MM.1S (cell line): ENCODE measurements around the gene ZRANB1.

ENCODE experiments used
- DNase-seq: peaks from one replicate; pipeline ENCODE4 v3.0.0-alpha.2; 2015
- H2AFZ ChIP-seq: fragments of 300-600 bp; sonication (generic); 2 replicates; pipeline ENCODE4 v1.6.0; 2016; ENCODE audit warnings: antibody characterized with exemption, low read length
- H3F3A ChIP-seq: fragments of 300-600 bp; sonication (generic); 2 replicates; pipeline ENCODE4 v1.6.1; 2016; ENCODE audit warnings: mild to moderate bottlenecking, antibody characterized with exemption, low read length, moderate library complexity, mixed read lengths; ENCODE audit not compliant: insufficient read depth
- H3K27ac ChIP-seq: fragments of 300-600 bp; sonication (generic); 2 replicates; pipeline ENCODE4 v1.5.1; 2016; ENCODE audit warnings: mild to moderate bottlenecking, low read length
- H3K27me3 ChIP-seq: fragments of 300-600 bp; sonication (generic); replicated peaks from 2 replicates; pipeline ENCODE4 v1.6.0; 2016; ENCODE audit warnings: low read length; ENCODE audit not compliant: insufficient read depth
- H3K36me3 ChIP-seq: fragments of 300-600 bp; sonication (generic); replicated peaks from 2 replicates; pipeline ENCODE4 v1.6.1; 2016; ENCODE audit warnings: mild to moderate bottlenecking, low read length, mixed read lengths; ENCODE audit not compliant: insufficient read depth
- H3K4me1 ChIP-seq: fragments of 300-600 bp; sonication (generic); 2 replicates; pipeline ENCODE4 v1.6.1; 2016; ENCODE audit warnings: low read length, mixed read lengths
- H3K4me2 ChIP-seq: fragments of 300-600 bp; sonication (generic); 2 replicates; pipeline ENCODE4 v1.6.0; 2016; ENCODE audit warnings: low read depth, low read length
- H3K4me3 ChIP-seq: fragments of 300-600 bp; sonication (generic); 2 replicates; pipeline ENCODE4 v1.5.1; 2016; ENCODE audit warnings: low read length, mixed read lengths
- H3K79me2 ChIP-seq: fragments of 300-600 bp; sonication (generic); 2 replicates; pipeline ENCODE4 v1.6.1; 2016; ENCODE audit warnings: mixed run types, low read length, mixed read lengths
- H3K9ac ChIP-seq: fragments of 300-600 bp; sonication (generic); 2 replicates; pipeline ENCODE4 v1.6.1; 2016; ENCODE audit warnings: low read length, mixed read lengths
- H3K9me2 ChIP-seq: fragments of 300-600 bp; sonication (generic); replicated peaks from 2 replicates; pipeline ENCODE4 v1.6.1; 2016; ENCODE audit warnings: mild to moderate bottlenecking, low read length, mixed read lengths; ENCODE audit not compliant: insufficient read depth
- H3K9me3 ChIP-seq: fragments of 300-600 bp; sonication (generic); replicated peaks from 2 replicates; pipeline ENCODE4 v1.6.1; 2016; ENCODE audit warnings: mild to moderate bottlenecking, low read length, mixed read lengths; ENCODE audit not compliant: insufficient read depth
- H4K20me1 ChIP-seq: fragments of 300-600 bp; sonication (generic); 2 replicates; pipeline ENCODE4 v1.6.1; 2016; ENCODE audit warnings: mild to moderate bottlenecking, low read length, moderate library complexity, mixed read lengths; ENCODE audit not compliant: insufficient read depth
- EZH2 ChIP-seq: fragments of 300-600 bp; sonication (generic); optimal IDR thresholded peaks from 2 replicates; pipeline ENCODE3; 2017; ENCODE audit warnings: low read depth, mild to moderate bottlenecking, antibody characterized with exemption, low read length, mixed read lengths
- EZH2phosphoT487 ChIP-seq: fragments of 300-600 bp; sonication (generic); IDR thresholded peaks from 2 replicates; pipeline ENCODE4 v1.6.1; 2018; ENCODE audit warnings: antibody characterized with exemption, low read length
- TF ChIP-seq, protein P1 (sequence below): fragments of 300-600 bp; sonication (generic); IDR thresholded peaks from 2 replicates; pipeline ENCODE4 v1.5.1; 2016; ENCODE audit warnings: antibody characterized with exemption, low read length, mixed read lengths

Gene ZRANB1

DNA sequence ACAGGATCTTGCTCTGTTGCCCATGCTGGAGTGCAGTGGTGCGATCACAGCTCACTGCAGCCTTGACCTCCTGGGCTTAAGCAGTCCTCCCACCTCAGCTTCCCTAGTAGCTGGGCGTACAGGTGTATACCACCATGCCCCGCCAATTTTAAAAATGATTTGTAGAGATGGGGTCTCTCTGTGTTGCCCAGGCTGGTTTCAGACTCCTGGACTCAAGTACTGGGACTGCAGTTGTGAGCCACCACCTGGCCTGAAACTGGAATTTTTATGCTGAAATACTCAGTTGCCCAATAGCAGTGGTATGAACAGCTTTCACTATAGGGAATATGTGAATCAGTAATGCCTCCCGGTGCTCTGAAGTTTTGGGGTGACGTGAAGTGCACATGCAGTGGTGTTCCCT, 7.6 kb downstream of the ZRANB1 start:
- no peak for TF ChIP-seq EZH2
- TF ChIP-seq, protein P1, sequence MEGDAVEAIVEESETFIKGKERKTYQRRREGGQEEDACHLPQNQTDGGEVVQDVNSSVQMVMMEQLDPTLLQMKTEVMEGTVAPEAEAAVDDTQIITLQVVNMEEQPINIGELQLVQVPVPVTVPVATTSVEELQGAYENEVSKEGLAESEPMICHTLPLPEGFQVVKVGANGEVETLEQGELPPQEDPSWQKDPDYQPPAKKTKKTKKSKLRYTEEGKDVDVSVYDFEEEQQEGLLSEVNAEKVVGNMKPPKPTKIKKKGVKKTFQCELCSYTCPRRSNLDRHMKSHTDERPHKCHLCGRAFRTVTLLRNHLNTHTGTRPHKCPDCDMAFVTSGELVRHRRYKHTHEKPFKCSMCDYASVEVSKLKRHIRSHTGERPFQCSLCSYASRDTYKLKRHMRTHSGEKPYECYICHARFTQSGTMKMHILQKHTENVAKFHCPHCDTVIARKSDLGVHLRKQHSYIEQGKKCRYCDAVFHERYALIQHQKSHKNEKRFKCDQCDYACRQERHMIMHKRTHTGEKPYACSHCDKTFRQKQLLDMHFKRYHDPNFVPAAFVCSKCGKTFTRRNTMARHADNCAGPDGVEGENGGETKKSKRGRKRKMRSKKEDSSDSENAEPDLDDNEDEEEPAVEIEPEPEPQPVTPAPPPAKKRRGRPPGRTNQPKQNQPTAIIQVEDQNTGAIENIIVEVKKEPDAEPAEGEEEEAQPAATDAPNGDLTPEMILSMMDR, result no peak
- TF ChIP-seq EZH2phosphoT487, result no peak
- no peak for DNase-seq
- Histone ChIP-seq H4K20me1 (no peaks in the 10 kb centered on the region), H3K9me3 (no peaks in the 10 kb centered on the region), H3K4me2 (no peak overlapping the region), H3K79me2 (peaks cover 69% of the 10 kb centered on the region), H3F3A (no peaks in the 10 kb centered on the region), H3K4me1 (0 out of 2 replicates have a peak, but pooled peaks cover 6% of the 10 kb centered on the region), H3K27ac (no peak overlapping the region), H3K9ac (no peak overlapping the region), H3K4me3 (no peak overlapping the region), H3K36me3 (no peaks in the 10 kb centered on the region; the same call in 1 of the 2 replicates), H3K27me3 (no peaks in the 10 kb centered on the region), H2AFZ (no peak overlapping the region), H3K9me2 (no peaks in the 10 kb centered on the region)

DNA sequence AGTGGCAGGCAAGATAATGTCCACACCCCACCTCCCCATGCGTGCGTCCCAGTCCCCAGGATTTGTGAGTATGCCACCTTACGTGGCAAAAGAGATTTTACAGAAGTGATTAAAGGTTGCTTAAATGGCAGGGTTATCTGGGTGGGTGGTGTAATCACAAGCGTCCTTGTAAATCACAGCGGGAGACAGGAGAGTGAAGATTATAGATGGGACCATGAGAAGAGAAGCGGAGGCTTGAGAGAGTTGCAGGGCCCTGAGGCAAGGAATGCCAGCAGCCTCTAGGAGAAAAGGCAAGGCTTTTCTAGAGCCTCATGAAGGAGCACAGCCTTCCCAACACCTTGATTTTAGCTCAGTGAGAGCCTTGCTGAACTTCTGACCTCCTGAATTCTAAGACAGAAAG, 10.2 kb downstream of the ZRANB1 start:
- no peaks in the 10 kb centered on the region for H3K9me3 ChIP-seq
- no peaks in the 10 kb centered on the region for H4K20me1 ChIP-seq
- DNase-seq, result no peak
- H3K9ac ChIP-seq, result no peak overlapping the region
- TF ChIP-seq, protein P1, result no peak
- TF ChIP-seq EZH2, result no peak
- TF ChIP-seq EZH2phosphoT487, result no peak
- H3K27me3 ChIP-seq, result no peaks in the 10 kb centered on the region
- H2AFZ ChIP-seq, result no peak overlapping the region
- no peak overlapping the region for H3K4me3 ChIP-seq
- H3K36me3 ChIP-seq, result no peaks in the 10 kb centered on the region; the same call in 1 of the 2 replicates
- H3K4me2 ChIP-seq, result no peak overlapping the region
- H3K79me2 ChIP-seq, result peaks cover 62% of the 10 kb centered on the region
- no peak overlapping the region for H3K27ac ChIP-seq
- H3K4me1 ChIP-seq, result no peaks in the 10 kb centered on the region
- H3K9me2 ChIP-seq, result no peaks in the 10 kb centered on the region
- no peaks in the 10 kb centered on the region for H3F3A ChIP-seq

DNA sequence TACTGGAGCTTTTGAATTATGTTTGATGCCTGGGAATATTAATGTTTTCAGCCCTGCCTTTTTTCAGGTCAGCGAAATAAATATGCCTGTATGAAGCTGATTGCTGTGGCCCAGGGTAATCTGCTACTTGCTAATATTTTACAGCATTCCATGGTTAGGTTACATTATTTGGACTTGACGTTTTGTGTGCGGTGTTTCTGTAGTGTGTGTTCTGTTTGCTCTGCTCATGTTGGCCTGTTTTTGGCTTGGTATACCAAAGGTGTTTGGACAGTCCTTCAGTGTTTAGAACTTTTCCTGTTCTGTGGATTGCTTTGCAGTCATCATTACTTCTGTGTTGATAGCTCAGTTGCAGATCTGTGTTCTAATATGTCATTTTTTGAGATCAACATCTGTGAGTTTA, 11.5 kb downstream of the ZRANB1 start:
- no peaks in the 10 kb centered on the region for H3K9me3 ChIP-seq
- no peaks in the 10 kb centered on the region for H3K4me1 ChIP-seq
- H3K27me3 ChIP-seq, result no peaks in the 10 kb centered on the region
- no peak overlapping the region for H2AFZ ChIP-seq
- no peaks in the 10 kb centered on the region for H3F3A ChIP-seq
- no peaks in the 10 kb centered on the region; the same call in 1 of the 2 replicates for H3K36me3 ChIP-seq
- peaks cover 59% of the 10 kb centered on the region for H3K79me2 ChIP-seq
- no peak overlapping the region for H3K4me3 ChIP-seq
- no peaks in the 10 kb centered on the region for H3K9me2 ChIP-seq
- no peak for DNase-seq
- no peak overlapping the region for H3K4me2 ChIP-seq
- H3K9ac ChIP-seq, result no peak overlapping the region
- no peak overlapping the region for H3K27ac ChIP-seq
- H4K20me1 ChIP-seq, result no peaks in the 10 kb centered on the region
- TF ChIP-seq, protein P1, result no peak
- no peak for TF ChIP-seq EZH2phosphoT487
- no peak for TF ChIP-seq EZH2
